Adipocyte (in vitro differentiated cells): ENCODE results near the gene SREBF2.

Experiments
- DNase-seq: peaks from one replicate; pipeline ENCODE4 v3.0.0-alpha.2; 2015; ENCODE audit warnings: low read depth
- H3K27me3 ChIP-seq: replicated peaks from 2 replicates; pipeline ENCODE4 v1.7.0; 2013; ENCODE audit warnings: mild to moderate bottlenecking, low read length, moderate library complexity; ENCODE audit not compliant: control insufficient read depth, insufficient read depth
- H3K36me3 ChIP-seq: 2 replicates; pipeline ENCODE4 v1.7.0; 2013; ENCODE audit warnings: low read length, mild to moderate bottlenecking, moderate library complexity; ENCODE audit not compliant: control insufficient read depth, insufficient read depth, severe bottlenecking
- H3K4me1 ChIP-seq: 2 replicates; pipeline ENCODE4 v1.7.0; 2013; ENCODE audit warnings: mild to moderate bottlenecking, low read length, moderate library complexity; ENCODE audit not compliant: control insufficient read depth, insufficient read depth
- H3K4me3 ChIP-seq: 2 replicates; pipeline ENCODE4 v1.7.0; 2013; ENCODE audit warnings: mild to moderate bottlenecking, low read length, moderate library complexity
- H3K9ac ChIP-seq: 2 replicates; pipeline ENCODE4 v1.7.0; 2013; ENCODE audit warnings: mild to moderate bottlenecking, low read length, moderate library complexity
- H3K9me3 ChIP-seq: 2 replicates; pipeline ENCODE4 v1.7.0; 2013; ENCODE audit warnings: mild to moderate bottlenecking, low read length, moderate library complexity; ENCODE audit not compliant: control insufficient read depth

SREBF2 gene

DNA sequence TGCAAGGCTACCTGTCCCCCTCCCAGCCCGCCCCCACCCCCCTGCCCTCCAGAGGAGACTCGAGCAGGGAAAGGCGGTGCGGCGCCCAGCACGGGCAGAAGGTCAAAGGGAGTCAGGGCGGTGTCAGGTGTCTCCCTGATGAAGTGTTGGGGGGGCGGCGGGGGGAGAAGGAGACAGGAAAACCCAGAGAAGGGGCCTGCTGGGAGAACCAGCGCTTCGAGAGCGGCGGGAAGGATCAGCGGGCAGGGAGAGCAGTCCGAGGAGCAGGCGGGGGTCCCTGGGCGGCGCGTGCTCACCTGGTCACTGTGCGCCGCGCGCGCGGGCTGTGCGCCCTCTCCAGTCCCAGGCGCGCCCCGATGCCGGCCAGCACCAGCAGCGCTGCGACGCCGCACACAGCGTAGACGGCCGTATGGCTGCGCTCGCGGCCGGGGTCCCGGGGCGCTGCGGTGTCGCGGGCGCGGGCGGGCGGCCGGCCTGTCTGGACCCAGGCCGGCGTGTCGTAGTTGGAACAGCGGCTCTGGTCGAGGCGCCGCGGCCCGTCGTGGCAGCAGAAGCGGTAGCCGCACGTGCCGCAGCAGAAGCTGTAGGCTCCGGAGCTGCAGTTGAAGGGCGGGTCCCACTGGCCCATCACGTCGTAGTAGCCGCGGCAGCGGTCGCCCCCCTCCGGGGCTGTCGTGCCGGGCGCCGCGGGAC is 81.1 kb downstream of the SREBF2 start:
- Histone ChIP-seq H3K4me3 (no peak overlapping the region), H3K4me1 (no peaks in the 10 kb centered on the region), H3K9me3 (no peaks in the 10 kb centered on the region), H3K9ac (no peak overlapping the region), H3K27me3 (peaks cover 49% of the 10 kb centered on the region), H3K36me3 (no peaks in the 10 kb centered on the region)
- peak; percentile 11 for DNase-seq

DNA sequence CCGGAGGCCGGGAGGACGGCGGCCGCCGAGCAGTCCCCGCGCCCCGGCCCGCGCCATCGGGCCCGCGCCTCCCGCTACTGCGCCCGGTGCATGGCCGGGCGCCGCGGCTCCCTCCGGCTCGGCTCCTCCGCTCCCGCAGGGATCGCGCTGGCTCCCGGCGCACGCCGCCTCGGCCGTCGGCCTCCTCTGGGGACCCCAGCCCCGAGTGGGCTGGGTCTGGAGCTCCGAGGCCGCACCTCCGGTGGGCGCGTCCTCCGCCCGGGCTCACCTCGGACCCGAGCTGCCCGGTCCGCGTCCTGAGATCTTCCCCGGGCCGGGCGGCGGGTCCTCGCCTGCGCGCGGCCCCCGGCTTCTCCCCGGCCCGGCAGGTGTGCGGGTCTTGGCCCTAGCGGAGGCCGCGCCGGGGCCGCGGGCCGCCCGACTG is 81.7 kb downstream of the SREBF2 start:
- Histone ChIP-seq H3K4me1 (peaks cover 5% of the 10 kb centered on the region), H3K36me3 (no peaks in the 10 kb centered on the region), H3K4me3 (no peak overlapping the region), H3K9me3 (no peaks in the 10 kb centered on the region), H3K9ac (no peak overlapping the region), H3K27me3 (peaks cover 49% of the 10 kb centered on the region)
- DNase-seq: no peak

GRCh38 chr22:41915035-41915785 is 82.3 kb downstream of the SREBF2 start, which contains the start of gene SHISA8:
SHISA8 (minus strand) TSS chr22:41915074; CDS start chr22:41914667, 407 bp downstream.
- Histone ChIP-seq H3K9me3 (no peaks in the 10 kb centered on the region), H3K27me3 (peaks cover 49% of the 10 kb centered on the region), H3K4me1 (peaks cover 5% of the 10 kb centered on the region), H3K36me3 (no peaks in the 10 kb centered on the region), H3K9ac (no peak within 1 kb of the TSS), H3K4me3 (no peak within 1 kb of the TSS)
- peak; percentile 83 for DNase-seq

DNA sequence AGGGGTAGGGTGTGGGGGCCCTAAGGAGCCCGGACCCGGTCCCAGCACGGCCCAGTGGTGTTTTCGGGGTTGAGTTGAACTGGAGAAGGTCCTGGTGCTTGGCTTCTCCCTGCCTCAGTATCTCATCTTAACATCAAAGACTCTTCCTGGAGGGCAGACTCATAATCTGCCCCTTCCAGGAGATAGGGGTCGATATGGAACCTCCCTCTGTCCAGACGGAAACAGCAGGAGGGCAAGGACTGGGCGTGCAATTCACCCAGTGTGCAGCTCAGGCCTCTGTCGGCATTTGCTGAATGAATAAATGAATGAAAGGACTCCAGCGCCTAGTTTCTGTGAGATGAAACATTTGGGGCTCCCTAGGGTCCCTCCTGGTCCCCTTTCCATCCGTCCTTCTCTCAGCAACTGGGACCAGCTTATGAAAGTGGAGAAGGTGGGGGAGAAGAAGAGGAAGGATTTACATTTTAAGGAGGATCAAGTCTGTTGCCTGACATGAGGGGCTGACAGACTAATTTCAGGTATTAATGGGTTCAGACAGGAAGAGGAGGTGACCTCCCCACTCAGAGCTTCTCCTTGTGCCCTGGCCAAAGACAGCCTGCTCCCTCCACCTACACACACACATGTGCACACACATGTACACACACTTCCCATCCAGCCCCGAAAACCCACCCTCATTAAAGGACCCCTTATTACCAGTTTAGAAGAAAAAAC is 83.0 kb downstream of the SREBF2 start:
- no peak for DNase-seq
- H3K27me3 ChIP-seq: peaks cover 49% of the 10 kb centered on the region
- H3K9ac ChIP-seq: no peak overlapping the region
- H3K4me1 ChIP-seq: peaks cover 5% of the 10 kb centered on the region
- H3K36me3 ChIP-seq: no peaks in the 10 kb centered on the region
- H3K4me3 ChIP-seq: no peak overlapping the region
- no peaks in the 10 kb centered on the region for H3K9me3 ChIP-seq

GRCh38 chr22:41916745-41917358 is 83.9 kb downstream of the SREBF2 start:
- DNase-seq: no peak

GRCh38 chr22:41917375-41917902 is 84.5 kb downstream of the SREBF2 start:
- H3K27me3 ChIP-seq: peaks cover 35% of the 10 kb centered on the region
- peaks cover 5% of the 10 kb centered on the region for H3K4me1 ChIP-seq
- H3K4me3 ChIP-seq: no peak overlapping the region
- H3K36me3 ChIP-seq: no peaks in the 10 kb centered on the region
- H3K9me3 ChIP-seq: no peaks in the 10 kb centered on the region
- H3K9ac ChIP-seq: no peak overlapping the region
- no peak for DNase-seq

More at GRCh38 chr22:41916745-41917358, 83.9 kb downstream of the SREBF2 start:
- Histone ChIP-seq H3K4me3 (no peak overlapping the region), H3K36me3 (no peaks in the 10 kb centered on the region), H3K4me1 (peaks cover 5% of the 10 kb centered on the region), H3K9ac (no peak overlapping the region), H3K9me3 (no peaks in the 10 kb centered on the region), H3K27me3 (peaks cover 41% of the 10 kb centered on the region)

GRCh38 chr22:41917903-41918791 is 85.2 kb downstream of the SREBF2 start:
- no peak for DNase-seq
- Histone ChIP-seq H3K4me1 (peaks cover 5% of the 10 kb centered on the region), H3K4me3 (no peak overlapping the region), H3K36me3 (no peaks in the 10 kb centered on the region), H3K27me3 (peaks cover 28% of the 10 kb centered on the region), H3K9ac (no peak overlapping the region), H3K9me3 (no peaks in the 10 kb centered on the region)

DNA sequence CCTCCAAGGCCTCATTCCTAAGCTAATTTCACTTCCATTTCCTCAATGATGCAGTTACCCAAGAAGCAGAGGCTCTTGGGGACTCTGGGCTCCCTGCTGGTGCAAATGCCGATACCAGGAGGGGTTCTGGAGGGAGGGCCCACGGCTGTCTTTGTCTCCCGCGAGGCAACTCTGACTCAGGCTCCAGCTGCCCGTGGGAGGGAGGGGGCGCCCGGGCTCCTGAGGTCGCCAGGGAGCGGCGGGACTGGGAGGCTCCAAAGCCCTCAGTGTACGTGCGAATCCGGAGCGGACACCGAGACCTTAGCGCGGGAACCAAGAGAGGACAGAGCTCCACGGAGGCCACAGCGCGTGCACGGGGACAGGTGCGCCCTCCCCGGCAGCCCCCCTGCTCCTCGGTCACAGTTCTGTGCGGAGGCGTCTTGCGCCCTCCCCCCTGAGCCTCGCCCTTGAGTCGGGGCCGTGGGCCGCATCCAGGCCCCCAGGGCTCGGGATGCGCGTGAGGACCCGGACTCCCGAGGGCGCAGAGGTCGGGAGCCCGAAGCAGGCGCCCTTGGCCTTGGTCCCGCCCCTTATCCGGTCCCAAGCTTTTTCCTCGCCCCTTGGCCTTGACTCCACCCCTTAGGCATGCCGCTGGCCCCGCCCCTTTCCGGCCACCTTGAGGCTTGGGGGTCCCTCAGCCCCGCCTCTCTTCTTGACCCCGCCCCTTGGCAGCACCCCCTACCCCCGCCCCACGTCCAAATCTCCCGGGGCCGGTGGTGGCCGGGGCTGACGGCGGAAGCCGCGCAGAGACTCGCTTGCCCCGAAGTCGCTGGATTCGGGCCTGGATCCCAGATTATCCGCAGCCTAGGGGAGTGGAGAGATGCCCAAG is 86.7 kb downstream of the SREBF2 start:
- Histone ChIP-seq H3K9me3 (no peaks in the 10 kb centered on the region), H3K36me3 (no peaks in the 10 kb centered on the region), H3K9ac (peak overlapping the region; percentile 21), H3K4me3 (peak overlapping the region; percentile 66), H3K4me1 (peaks cover 5% of the 10 kb centered on the region), H3K27me3 (peaks cover 25% of the 10 kb centered on the region)
- peak; percentile 35 for DNase-seq

- DNase-seq: no peak
- Histone ChIP-seq H3K4me3 (no peak overlapping the region), H3K4me1 (peaks cover 5% of the 10 kb centered on the region), H3K9me3 (no peaks in the 10 kb centered on the region), H3K36me3 (no peaks in the 10 kb centered on the region), H3K9ac (no peak overlapping the region), H3K27me3 (peaks cover 24% of the 10 kb centered on the region)
Observed at GRCh38 chr22:41920271-41920976, 87.5 kb downstream of the SREBF2 start.
